NCI-H1048 (cell line): ENCODE data around the gene CDH2.

Experiments
- DNase-seq: peaks from one replicate; lab custom pipeline; 2025; lab: John Stamatoyannopoulos, UW

CDH2 gene

GRCh38 chr18:28176948-28177827 is at the start of gene CDH2:
Gene CDH2 (minus strand): TSS chr18:28177130. CDS start chr18:28177022, 108 bp downstream.
- DNase-seq, result no peak

GRCh38 chr18:28212060-28212459 is 35.1 kb upstream of the CDH2 start:
- DNase-seq, result no peak

DNA sequence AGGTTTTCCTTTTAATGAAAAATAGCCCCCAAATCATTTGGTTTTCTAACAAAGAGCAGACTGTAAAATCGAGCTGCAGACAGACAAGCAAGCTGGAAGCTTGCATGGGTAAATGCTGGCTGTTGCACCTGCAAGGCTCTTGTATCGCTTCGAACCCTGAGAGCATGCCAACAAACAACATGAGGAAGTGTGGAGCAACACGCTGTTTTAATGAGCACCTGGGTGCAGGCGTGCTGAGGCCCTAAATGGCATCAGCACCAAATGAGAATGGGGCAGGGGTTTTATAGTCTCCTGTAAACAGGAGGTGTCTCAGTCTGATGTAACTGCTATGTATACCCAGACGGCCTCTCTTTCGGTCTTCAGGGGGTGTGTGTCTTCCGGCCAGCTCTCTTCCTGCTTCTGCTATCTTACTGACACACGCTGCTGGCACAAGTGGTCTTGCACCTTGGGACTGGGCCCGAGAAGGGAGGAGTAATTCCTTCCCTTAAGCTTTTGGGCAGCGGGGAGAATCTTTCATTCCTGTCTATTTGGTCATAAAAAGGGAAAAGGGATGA is 31.9 kb upstream of the CDH2 start:
- no peak for DNase-seq

- no peak for DNase-seq
These were observed 31.3 kb upstream of the CDH2 start for GRCh38 chr18:28208268-28208667.

DNA sequence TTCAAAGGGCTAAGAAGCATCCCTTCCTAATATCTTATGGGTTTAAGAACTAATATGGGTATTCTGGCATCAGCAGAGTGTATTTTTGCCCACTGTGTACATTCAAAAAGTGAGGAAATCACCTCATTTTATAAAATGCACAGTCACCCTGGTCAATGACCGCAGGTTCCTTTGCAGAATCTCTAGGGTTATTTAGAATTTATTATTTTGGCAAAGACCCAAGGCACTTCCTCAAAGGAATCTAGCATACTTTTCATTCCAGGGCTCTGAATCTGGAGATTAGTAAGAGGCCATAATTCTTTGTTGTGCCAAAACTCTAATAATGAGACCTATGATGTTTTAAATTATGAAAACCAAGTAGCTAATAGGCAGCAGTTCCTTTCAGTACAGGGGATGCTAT is 27.2 kb upstream of the CDH2 start:
- DNase-seq, result no peak

DNA sequence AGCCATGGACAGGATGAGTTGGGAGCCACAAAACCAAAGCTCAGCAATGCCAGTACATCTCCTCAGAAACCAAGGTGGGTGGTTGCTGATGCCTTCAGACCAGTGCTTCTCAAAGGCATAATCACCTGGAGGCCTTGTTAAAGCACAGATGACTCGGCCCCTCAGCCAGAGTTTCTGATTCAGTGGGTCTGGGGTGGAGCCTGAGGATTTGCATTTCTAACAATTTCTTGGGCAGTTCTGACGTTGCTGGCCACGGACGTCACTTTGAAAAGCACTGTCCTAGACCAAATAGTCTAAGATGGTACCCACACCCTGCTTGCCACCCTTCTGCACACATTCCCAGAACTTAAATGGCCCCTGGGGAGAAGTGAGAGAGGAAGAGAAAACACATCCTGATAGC is 24.1 kb upstream of the CDH2 start:
- DNase-seq, result no peak

GRCh38 chr18:28198620-28199019 is 21.7 kb upstream of the CDH2 start:
- no peak for DNase-seq

GRCh38 chr18:28193177-28193778 is 16.3 kb upstream of the CDH2 start:
- DNase-seq, result no peak

- DNase-seq, result no peak
These were observed 12.7 kb upstream of the CDH2 start for GRCh38 chr18:28189400-28190239.

DNA sequence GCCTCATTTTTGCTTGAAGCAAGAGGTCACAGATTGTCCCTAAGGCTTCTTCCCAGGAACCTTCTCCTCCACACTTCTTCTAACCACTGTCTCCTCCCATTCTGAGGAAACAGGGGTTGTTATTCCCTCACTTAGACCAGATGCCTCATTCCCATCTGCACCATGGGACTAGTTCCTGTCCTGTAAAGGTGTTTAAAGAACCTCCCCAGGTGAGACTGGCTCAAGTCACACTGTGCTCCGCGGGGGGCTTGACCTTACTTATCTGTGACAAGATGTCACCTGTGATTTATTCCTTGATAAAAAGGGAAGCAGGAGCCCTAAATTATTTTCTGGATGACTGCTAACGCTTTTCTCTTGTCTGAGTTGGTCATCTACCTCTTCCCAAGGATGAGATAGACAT is 8.2 kb upstream of the CDH2 start:
- no peak for DNase-seq

DNA sequence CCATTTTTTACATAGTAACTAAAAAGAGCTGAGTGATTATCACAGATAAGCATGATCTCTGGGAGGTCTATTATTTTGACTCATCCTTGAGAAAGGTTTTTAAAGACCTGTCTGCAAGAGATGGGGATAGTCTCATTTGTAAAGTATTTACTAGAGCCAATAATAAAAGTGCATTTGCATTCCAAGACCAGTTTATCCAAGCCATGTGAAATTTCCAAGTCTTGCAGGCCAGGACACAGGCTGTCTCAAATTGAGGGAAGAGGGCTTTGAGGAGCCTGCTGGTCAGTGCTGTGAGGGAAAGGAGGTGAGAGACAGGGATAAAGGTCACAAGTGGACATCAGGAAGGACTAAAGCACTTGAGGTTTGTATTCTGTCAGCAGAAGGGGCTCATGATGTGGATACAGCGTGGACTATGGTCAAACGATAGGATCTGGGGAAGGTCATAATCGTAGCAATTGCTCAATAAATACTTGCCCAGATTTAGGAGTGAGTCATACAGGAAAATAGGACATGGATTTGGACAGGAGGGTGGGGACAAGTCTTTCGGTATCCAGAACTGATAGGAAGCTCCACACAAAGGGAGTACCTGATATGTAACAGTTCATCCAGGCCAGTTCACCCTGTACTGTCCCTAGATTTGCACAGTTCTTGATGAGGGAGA is 6.6 kb upstream of the CDH2 start:
- no peak for DNase-seq

DNA sequence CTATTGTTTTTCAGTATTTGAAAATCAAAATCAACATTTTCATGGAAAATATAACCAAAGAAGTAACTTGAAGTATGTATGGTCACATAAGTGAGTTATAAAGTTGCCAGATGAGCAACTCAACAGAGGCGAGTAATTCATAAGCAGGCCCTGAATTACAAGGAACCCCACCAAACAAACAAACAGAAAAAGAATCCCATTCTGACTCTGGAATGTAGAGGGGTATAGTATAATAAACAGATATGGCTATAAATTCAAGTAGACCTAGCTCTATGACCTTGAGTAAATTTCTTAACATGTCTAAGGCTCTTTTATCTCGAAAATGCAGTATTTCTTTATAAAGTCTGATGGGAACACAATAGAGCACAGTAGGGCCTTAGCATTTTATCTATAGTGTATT is 4.7 kb upstream of the CDH2 start:
- no peak for DNase-seq

GRCh38 chr18:28178720-28179119 is 1.8 kb upstream of the CDH2 start:
- DNase-seq, result no peak

GRCh38 chr18:28177828-28178635 is 1.1 kb upstream of the CDH2 start:
- DNase-seq, result peak; percentile 17

- no peak for DNase-seq
These were observed 307 bp downstream of the CDH2 start for GRCh38 chr18:28176698-28176947.

- no peak for DNase-seq
These were observed 816 bp downstream of the CDH2 start for GRCh38 chr18:28175930-28176697.

DNA sequence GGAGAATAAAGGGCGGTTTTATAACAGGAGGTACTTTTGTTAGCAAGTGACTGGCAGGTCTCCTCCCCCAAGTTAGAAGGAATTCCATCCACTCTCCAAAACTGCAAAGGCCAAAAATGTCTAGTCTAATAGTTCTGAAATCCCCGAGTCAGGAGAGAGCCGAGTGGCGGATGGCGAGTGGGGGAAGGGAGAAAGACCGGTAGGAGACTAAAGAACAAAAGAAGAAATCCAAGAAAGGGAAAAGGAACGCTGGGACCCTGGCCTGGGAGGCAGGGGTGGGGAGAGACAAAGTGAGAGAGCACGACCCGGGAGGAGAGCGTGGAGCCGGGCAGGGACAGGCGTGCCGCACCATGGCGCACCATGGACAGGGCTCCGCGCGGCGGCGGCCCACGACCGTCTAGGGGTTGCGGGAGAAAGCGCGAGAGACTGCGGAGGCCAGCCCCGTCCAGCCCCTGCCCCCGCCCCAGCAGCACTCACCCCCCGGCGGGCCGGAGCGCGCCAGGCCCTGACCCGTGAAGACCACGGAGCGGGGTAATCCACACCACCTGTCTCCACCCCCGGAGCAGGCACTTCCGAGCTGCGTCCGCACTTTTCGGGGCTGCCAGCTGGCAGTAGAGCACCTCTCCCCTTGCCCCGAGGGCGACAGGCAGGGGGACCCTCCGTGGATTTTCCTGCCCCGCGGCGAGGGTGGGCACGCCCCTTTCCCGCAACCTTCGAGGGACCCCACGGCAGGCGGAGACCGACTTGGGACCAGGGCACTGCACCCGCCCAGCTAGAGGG is 1.6 kb downstream of the CDH2 start:
- no peak for DNase-seq

GRCh38 chr18:28174181-28174905 is 2.6 kb downstream of the CDH2 start:
- no peak for DNase-seq

DNA sequence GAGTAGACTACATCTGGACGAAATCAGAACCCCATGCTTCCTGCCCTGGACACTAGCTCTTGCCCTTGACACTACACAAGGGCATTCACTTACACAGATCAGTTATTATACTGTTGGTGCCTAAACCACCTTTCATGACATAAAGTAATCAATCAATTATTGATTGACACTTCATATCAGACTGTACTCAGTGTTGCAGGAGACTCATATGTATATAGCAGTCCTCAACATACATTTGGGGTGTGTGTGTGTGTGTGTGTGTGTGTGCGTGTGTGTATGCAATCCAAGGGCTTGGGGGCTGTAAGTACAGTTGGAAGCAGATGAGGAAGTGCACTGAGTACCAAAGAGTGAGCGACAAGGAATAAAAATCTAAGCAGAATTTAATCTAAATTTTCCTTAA is 5.1 kb downstream of the CDH2 start:
- DNase-seq, result no peak
